Fibroblast of skin of back (primary cell): ENCODE data around the gene KCNIP4.

Source experiments
- DNase-seq: peaks from one replicate; pipeline ENCODE4 v3.0.0-alpha.2; 2013

The KCNIP4 gene

DNA sequence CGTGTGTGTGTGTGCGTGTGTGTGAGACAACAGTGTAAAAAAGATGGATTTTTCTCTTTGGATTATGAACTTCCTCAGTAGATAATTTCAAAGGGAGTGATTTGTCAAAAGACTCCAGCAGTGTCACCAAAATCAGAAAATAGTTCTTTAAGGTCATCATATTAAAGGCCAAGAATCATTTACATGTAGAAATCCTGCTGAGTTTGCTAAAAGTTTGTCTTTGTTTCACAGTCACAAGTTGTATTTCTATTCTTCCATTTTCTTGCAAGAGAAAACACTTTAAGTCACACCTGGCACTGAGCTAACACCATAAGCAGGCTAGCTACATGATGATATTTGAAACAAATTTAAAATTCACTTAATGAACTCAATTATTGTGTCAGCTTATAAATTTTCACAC, 1025.6 kb downstream of the KCNIP4 start:
- DNase-seq: no peak

DNA sequence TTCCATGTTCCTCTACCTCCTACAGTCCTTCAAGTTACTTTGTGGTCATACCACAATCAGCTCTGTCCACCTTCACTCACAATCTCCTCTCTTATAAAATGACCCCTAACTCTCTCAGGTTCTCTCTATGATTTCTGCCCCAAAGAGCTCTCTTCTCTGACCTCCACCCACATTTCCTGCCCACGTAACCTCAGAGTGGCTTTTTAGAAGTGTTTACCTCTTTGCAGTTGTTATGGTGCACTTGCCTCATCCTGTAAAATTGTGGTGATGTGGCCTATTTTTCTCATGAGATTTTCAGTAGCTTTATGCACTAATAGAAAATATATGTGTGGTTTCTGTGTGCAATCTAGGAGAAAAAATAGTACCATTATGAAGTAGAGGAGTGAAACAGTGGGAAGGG, 1032.5 kb downstream of the KCNIP4 start:
- no peak for DNase-seq

DNA sequence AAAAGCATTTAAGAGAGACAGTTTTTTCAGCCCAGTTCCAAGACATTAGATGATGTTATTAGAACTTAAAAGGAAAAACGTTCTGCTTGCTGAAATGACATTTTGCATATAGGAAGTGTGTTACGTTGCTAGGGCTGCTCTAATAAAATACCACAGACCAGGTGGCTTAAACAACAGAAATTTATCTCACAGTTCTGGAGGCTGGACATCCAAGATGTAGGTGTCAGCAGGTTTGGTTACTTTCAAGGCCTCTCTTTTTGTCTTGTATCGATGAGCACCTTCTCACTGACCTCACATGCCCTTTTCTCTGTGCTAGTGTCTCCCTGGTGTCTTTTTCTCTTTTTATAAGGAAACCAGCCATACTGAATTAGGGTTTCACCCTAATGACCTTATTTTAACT, 1043.6 kb downstream of the KCNIP4 start:
- DNase-seq: no peak

DNA sequence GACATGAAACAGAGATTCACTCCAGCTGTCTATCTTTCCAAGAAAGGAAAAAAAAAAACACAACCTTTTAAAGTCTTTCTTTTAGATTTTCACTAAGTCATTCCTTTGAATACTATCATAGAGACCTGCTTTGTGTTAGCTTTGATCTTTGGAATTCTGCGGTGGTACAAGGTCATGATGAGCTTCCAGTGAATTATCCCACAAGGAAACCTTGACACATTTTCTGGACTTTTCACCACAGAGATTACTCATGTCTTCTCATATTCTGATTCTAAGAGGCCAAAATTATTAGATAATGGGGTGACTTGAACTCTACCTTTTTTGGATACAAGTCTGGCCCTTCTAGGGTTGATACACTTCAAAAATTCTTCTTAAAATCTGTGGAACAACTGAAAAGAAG, 1046.7 kb downstream of the KCNIP4 start:
- DNase-seq: no peak

DNA sequence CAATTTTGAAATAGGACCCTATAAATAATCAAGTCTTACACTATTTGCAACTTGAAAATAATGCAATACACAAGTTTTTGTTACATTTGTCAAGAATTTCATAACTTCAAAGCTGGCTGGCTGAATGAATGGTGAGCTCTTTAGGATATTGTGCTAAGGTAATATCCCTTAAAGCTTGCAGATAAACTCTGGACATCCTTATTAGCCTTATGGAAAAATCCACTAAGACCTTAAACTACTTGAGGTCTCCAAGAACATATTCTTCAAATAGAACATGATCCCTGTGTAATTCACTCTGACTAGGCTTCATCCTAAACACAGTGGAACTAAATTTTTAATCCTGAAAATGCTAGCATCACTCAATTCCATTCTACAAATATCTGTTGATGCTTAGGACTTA, 1049.0 kb downstream of the KCNIP4 start:
- DNase-seq: no peak

DNA sequence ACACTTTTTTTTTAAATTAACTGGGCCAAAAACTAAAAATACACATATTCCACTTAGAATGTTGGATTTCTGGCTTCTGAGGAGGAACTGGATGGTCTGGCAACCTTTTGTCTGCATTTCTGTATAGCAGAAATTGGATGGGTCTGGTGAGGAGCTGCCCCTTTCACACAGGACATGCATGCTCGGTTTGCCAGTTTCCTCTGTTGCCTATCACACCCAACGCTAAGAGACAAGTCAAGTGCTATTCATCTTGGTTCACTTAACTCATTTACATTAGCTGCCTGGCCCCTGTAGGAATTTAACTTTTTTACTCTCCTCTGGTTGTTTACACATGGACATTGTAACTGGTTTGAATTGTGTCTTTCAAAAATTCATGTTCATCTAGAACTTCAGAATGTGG, 1052.6 kb downstream of the KCNIP4 start:
- no peak for DNase-seq

DNA sequence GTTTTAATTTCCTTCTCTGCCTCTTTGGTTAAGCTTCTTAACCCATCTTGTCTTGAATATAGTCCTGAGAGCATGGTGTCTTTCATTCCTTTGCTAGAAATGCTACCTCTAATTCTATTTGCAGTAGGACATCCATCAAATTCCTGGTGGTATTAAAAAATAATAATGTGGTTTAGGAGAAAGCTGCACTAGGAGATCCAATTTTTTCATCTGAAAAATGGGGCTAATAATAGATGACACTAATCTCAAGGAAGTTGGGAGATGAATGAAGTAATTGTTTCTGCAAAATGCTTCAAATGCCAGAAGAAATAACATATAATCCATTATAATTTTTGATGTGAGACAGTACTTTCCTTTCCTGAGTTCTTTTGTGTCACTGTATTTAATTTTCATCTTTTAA, 1053.4 kb downstream of the KCNIP4 start:
- no peak for DNase-seq

DNA sequence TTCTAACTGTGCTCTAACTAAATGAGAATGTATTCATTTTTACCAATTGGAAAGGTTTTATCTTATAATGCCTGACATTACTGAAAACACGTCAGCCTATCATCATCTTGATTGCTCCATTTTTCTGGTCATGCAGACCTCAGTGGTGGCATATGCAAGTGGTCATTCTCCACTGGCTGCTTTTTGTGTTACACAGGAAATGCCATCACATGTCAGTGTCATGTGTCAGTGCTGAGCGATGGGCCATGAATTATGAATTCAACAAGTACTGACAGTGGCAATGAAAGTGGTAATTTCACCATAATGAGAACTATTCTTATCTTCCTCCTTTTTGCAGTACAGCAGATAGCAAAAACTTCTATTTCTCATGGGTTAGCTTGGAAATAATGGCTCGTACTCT, 1057.8 kb downstream of the KCNIP4 start:
- peak; percentile 7 for DNase-seq

DNA sequence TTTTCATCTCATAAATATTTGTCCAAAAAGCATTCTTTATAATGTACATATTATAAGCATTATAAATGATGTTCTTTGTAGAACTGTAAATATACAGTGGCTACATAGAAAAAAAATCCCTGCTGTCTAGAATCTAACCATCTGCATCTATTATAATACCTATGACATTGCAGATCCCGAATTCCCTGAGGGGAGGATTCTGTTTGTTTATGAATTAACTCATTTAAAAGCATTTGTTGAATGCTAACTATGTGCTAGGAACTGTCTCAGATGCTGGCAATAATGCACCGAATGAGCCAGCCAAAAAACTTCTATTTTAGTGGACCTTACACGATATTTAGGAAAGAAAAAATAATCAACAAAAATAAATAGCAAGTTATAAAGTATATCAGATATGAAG, 1058.7 kb downstream of the KCNIP4 start:
- no peak for DNase-seq

DNA sequence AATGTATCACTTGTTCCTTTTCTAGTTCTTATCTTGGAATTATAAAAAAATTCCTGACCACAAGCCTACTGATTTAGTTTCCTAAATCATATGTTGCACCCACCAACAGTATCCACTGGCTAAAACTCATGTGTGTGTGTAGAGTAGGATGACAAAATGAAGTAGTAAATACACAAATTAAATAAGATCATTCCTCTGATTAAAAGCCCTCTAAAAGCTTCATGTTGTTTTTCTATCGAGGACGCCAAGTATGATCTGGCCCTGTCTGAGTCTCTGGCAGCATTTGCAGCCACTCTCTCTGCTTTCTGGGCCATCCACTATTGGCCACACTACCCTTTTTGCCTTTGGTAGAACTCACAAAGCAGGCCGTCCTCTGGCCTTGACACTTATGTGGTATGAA, 1064.9 kb downstream of the KCNIP4 start:
- DNase-seq: no peak

DNA sequence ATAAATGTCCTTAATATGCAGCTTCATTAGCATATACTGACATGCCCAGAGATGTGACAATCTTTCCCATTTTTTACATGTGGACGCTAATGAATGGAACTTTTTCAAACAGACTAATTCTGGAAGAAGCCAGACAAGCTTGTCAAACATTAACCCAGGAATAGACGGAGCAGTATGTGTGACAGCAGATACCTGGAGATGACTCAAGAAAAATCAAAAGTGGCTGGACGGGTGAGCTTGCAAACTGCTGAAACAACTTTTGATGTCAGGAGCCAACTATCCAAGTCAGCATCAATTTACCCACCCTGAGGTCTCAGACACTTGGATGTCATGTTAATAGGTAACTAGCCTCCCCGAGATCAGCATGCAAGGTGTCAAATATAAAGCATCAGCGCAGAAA, 1065.3 kb downstream of the KCNIP4 start:
- no peak for DNase-seq

DNA sequence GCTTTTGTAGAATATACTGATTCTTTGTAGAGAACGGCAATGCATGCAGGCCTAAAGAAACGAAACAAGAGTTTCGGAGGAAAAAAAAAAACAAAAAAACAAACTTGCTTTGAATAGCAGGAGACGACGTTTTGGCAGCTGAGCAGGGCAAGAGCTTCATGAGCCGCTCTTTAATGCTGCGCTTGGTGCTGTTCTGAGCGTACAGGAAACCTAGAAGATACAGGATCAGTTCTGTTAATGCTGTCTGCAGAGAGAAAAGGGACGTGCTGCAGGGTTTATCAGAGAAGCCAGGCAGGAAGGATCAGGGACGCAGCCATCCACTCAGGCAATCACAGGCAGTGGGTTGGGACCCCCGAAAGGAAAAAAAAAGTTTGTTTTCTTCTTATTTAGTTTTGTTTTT, 1066.1 kb downstream of the KCNIP4 start:
- no peak for DNase-seq

DNA sequence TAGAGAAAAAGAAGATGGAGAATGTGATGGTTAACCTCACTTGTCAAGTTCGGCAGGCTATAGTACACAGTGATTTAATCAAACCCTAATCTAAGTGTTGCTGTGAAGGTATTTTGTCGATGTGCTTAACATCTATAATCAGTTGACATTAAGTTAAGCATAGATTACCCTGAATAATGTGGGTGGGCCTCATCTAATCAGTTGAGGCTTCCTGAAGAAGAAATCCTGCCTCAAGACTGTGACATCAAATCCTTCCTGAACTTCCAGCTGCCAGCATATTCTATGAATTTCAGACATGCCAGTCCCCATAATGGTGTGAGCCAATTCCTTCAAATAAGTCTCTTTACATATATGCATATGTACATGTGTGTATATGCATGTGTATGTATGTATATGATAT, 1066.9 kb downstream of the KCNIP4 start:
- no peak for DNase-seq

DNA sequence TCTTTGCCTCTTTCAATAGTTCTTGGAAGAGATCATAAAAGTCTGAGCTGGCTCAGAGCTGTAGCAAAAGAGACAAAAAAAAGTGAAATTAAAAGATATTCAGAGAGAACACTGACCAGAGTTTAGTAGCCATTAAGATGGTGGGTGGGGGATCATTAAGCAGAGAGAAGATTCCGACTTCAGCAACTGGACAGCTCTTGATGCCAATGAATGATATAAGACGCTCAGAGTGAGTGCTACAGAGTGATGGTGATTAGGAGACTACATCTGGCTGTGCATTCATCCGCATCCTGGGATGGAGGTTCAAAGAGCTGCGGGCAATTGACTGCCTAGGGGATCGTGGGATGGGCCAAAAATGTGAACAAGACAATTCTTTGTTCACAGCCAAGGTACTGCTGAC, 1069.8 kb downstream of the KCNIP4 start:
- DNase-seq: no peak

DNA sequence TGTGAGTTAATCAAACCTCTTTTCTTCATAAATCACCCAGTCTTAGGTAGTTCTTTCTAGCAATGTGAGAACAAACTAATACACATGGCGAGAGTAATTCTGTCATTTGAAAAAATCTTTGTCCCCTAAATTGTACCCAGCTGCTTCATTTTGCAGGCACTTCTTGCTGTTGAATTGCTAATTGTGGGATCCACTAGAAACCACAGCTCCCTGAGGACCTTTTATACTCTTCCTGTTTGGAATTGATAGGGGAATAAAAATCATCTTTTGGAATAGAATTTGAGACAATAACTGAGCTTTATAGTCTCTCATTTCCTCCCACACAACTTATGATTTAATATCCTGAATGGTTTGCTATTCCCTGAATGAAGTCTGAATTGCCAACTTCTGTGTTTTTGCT, 1078.1 kb downstream of the KCNIP4 start:
- DNase-seq: no peak

DNA sequence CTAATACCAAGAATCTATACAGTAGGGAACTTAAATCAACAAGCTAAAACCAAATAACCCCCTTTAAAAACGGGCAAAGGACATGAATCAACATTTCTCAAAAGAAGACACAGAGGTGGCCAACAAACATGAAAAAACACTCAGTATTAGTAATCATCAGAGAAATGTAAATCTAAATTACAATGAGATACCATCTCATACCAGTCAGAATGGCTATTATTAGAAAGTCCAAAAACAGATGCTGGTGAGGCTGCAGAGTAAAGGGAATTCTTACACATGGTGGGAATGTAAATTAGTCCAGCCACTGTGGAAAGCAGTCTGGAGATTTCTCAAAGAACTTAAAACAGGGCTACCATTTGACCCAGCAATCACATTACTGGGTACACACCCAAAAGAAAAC, 1080.5 kb downstream of the KCNIP4 start:
- DNase-seq: peak; percentile 6

DNA sequence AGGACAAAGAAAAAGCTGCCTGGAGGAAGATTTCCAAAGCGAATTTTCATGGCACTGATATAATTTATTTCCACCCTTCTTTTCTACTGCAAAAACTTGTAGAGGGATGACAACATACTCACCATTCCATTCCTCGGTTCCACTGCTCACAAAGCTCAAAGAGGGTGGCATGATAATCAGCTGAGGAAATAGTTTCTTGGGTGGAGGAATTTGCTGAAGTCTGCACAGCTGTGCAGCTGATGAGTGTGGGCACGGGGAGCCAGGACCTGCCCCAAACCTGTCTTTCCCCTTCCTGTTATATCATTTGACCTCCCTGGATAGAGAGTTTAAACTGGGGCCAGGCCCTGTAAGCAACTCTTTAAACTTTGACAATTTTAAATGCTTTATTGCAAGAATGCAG, 1087.7 kb downstream of the KCNIP4 start:
- DNase-seq: no peak

DNA sequence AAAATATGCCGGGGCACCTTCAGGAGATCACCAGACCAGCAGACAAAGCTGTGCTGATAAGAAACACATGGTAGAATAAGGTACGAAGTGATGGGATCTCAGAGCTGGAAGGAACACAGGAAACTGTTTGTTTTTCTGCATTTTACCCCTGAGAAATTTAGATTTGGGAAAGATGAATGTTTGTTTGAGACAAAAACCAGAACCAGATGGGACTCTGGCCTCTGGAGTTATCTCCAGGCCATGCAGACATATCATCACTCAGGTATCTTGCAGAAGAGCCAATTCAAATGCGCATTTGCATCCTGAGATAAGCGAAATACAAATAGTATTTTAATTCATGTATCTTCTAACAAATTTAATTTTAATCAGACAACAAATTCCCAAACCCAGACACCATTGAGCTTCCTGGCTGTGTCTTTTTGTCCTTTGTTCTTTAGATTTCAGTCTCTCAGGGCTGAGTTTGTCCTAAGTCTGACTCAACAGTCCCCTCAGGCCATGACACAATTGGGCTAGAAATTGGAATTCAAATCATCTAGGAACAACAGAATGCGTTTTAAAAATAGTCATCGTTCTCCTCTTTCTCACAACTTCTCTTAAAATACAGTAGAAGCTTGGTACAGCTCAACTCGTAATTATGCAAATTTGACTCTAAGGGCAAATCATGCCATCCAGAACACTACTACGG, 1089.3 kb downstream of the KCNIP4 start:
- DNase-seq: no peak

DNA sequence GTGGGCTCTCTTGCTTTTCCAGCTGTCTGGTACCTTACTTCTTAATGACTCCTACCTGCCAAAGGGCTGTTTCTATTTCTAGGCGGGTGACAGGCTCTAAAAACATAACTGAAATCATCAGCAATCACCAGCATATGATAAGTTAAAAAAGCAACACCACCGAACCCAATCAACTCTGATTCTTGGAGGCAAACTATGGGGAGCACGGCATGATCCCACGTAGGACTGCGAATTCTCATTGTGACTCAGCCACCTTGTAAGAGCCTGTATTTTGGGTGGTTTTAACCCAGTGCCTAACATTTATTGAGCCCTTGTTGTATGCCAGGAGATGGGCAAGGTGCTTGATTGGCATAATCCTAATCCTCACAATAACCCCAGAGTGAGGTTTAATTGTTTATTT, 1091.5 kb downstream of the KCNIP4 start:
- DNase-seq: no peak

DNA sequence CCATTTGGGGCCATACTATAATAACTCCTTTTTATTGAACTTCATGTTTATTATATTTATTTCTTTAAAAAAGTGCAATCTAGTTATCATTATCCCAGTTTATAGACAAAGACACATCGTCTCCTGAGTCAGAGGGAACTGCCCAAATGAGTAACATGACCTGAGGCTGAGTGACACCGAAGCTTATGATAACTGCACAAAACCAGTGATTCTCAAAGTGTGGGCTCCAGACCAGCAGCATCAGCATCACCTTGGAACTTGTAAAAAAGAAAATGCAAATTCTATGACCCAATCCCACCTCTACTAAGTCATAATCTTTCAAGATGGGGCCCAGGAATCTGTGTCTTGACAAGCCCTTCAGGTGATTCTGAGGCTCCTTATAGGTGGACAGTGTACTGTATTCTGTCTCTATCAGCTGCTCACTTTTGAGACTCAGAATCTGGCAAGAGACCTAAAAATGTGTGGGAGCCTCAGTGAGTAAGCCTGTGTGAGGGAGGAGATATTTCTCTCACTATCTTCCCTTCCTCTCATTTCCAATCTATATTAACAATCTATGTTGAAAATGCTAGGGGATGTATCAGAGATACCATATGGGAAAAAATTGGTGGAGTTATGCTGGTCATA, 1101.3 kb downstream of the KCNIP4 start:
- no peak for DNase-seq

DNA sequence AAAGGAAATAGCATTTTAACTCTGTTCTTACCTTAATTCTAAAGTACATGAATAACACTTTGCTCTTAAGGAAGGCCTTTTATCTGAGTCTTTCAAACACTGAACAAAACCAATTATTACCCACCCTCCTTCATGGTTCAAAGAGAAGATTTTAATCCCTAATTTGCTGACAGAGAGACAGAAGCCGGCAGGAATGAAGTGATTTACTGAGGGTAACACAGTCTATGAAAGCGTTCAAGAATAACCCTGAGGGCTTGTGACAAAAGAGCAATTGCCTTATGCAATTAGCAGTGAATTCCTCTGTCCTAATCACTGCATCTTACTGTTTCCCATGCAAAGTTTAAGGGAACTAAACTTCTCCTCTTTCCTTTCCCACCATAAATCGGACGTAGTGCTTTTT, 1104.3 kb downstream of the KCNIP4 start:
- DNase-seq: no peak

DNA sequence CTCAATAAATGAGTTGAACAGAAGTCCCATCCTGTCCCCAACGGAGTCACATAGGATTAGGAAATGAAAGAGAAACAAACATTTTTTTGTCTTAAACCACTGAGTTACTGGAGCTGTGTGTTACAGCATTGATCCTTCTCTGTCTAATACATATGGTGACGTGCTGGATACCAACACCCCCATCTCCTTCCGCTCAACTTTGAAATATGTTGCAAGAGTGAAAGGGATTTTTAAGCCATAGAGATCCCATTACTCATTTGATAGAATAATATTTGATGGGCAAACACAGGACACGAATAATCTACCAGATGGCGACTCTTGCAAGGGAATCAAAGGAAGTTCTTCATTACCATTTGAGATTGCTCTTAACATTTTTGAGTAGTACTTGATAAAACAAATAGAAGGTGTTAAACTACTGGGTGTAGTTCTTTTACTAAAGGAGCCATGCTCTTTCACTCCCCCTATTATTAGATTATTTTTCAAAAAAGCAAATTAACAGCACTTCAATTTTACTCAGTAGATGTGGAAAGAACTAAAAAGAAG, 1107.9 kb downstream of the KCNIP4 start:
- peak; percentile 70 for DNase-seq

DNA sequence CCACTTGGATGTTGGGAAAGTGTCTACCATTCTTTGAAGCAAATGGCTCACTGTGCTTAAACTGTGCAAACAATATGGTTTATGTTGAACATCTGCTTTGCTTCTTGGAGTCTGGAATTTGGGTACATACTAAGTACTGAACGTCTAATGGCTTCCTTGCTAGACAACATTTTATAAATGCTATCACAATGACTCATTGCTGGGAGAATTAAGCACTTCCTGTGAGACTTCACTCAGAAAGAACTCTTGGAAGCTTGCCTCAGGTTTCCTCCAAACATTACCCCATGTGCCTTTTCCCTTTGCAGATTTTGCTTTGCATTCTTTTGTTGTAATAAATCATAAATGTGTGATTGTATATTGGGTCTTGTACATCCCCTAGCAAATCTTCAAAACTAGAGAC, 1108.6 kb downstream of the KCNIP4 start:
- peak; percentile 94 for DNase-seq

DNA sequence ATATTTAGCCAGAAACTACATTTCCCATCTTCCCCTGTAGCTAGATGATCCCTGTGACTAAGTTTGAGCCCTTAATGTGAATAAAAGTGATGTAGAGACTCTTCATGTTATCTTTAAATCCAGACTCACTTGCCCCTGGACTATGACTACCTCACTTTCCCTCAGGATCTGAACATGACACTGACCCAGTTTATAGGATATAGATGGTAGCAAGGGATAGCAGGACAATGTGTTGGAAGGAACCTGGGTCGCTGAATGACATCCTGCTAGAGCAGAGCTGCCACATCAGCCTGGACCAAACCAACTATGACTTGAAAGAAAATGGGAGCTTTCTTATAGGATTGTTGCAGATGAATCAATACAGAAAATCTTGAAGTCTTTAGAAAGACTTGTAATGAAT, 1110.1 kb downstream of the KCNIP4 start:
- DNase-seq: no peak

DNA sequence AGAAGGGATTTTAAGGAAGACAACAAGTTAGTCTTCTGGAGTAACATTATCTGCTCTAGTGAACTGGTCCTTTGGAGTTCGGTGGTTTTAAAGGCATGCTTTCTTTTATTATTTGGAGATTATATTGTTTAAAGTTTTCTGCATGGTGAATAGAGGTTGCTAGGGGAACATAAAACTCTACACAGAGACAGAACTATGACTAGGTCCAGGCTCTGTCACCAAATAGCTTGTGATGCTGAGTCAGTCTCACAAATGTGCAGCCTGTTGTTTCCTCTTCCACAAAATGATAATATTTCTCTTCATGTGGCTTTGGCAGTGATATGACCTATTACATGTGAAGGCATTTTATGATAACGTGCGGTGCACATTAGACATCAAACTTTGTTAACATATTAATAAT, 1115.7 kb downstream of the KCNIP4 start:
- DNase-seq: peak; percentile 83
